Osteocyte (in vitro differentiated cells): ENCODE measurements around the gene ASIC2. TPM values are rescaled to one million over a fixed set of nuclear protein-coding genes. Genes with fewer than 3 reads are reported as not detected.

Experiments
- DNase-seq: peaks from one replicate; pipeline ENCODE4 v3.0.0; 2021; ENCODE audit warnings: mixed read lengths; ENCODE audit not compliant: unreplicated experiment; ENCODE audit errors: extremely low spot score
- H3K27ac Mint-ChIP-seq: one replicate; pipeline ENCODE4 v1.8.0; 2021; ENCODE audit warnings: mild to moderate bottlenecking, mixed read lengths; ENCODE audit not compliant: unreplicated experiment
- H3K27me3 Mint-ChIP-seq: one replicate; pipeline ENCODE4 v1.8.0; 2021; ENCODE audit warnings: mixed read lengths; ENCODE audit not compliant: unreplicated experiment
- H3K36me3 Mint-ChIP-seq: one replicate; pipeline ENCODE4 v1.8.0; 2021; ENCODE audit warnings: mixed read lengths; ENCODE audit not compliant: unreplicated experiment
- H3K4me1 Mint-ChIP-seq: one replicate; pipeline ENCODE4 v1.8.0; 2021; ENCODE audit warnings: mixed read lengths; ENCODE audit not compliant: unreplicated experiment
- H3K4me3 Mint-ChIP-seq: one replicate; pipeline ENCODE4 v1.8.0; 2021; ENCODE audit warnings: mild to moderate bottlenecking, moderate library complexity, mixed read lengths; ENCODE audit not compliant: unreplicated experiment
- H3K9me3 Mint-ChIP-seq: one replicate; pipeline ENCODE4 v1.8.0; 2021; ENCODE audit warnings: mixed read lengths; ENCODE audit not compliant: unreplicated experiment
- CTCF ChIP-seq: fragments of 200-600 bp; sonication (generic); IDR thresholded peaks from 2 replicates; pipeline ENCODE4 v1.5.0; 2021; ENCODE audit warnings: antibody characterized with exemption, mild to moderate bottlenecking, moderate library complexity
- total RNA-seq: library from RNA; stranded (reverse); gene quantifications from 2 replicates; pipeline ENCODE4 v1.2.1, GENCODE V29; 2021

ASIC2 gene
- total RNA-seq, 1 donor from 2014 or later: not detected

GRCh38 chr17:33245183-33245582 is 47.9 kb downstream of the ASIC2 start:
- Mint-ChIP-seq H3K27me3 (peaks cover 6% of the 10 kb centered on the region), H3K36me3 (no peaks in the 10 kb centered on the region), H3K9me3 (peaks cover 5% of the 10 kb centered on the region), H3K4me1 (no peaks in the 10 kb centered on the region), H3K4me3 (no peak overlapping the region), H3K27ac (no peak overlapping the region)
- no peak for TF ChIP-seq CTCF
- no peak for DNase-seq

- no peaks in the 10 kb centered on the region for H3K4me1 Mint-ChIP-seq
- no peak overlapping the region for H3K4me3 Mint-ChIP-seq
- H3K27me3 Mint-ChIP-seq: peaks cover 6% of the 10 kb centered on the region
- peaks cover under 1% of the 10 kb centered on the region for H3K9me3 Mint-ChIP-seq
- no peaks in the 10 kb centered on the region for H3K36me3 Mint-ChIP-seq
- H3K27ac Mint-ChIP-seq: no peak overlapping the region
- no peak for DNase-seq
- TF ChIP-seq CTCF: no peak
Measured at GRCh38 chr17:33243732-33244131, 49.4 kb downstream of the ASIC2 start.

- no peaks in the 10 kb centered on the region for H3K9me3 Mint-ChIP-seq
- no peak for DNase-seq
- H3K4me1 Mint-ChIP-seq: no peaks in the 10 kb centered on the region
- no peaks in the 10 kb centered on the region for H3K36me3 Mint-ChIP-seq
- no peak overlapping the region for H3K4me3 Mint-ChIP-seq
- H3K27ac Mint-ChIP-seq: no peak overlapping the region
- H3K27me3 Mint-ChIP-seq: peaks cover 6% of the 10 kb centered on the region
- no peak for TF ChIP-seq CTCF
Measured at GRCh38 chr17:33242375-33243124, 50.5 kb downstream of the ASIC2 start.

- DNase-seq: no peak
- no peaks in the 10 kb centered on the region for H3K9me3 Mint-ChIP-seq
- no peak overlapping the region for H3K27ac Mint-ChIP-seq
- no peak for TF ChIP-seq CTCF
- H3K36me3 Mint-ChIP-seq: no peaks in the 10 kb centered on the region
- H3K4me1 Mint-ChIP-seq: no peaks in the 10 kb centered on the region
- no peak overlapping the region for H3K4me3 Mint-ChIP-seq
- H3K27me3 Mint-ChIP-seq: peaks cover 6% of the 10 kb centered on the region
Measured at GRCh38 chr17:33241390-33241789, 51.7 kb downstream of the ASIC2 start.

- H3K4me1 Mint-ChIP-seq: peaks cover 2% of the 10 kb centered on the region
- no peak overlapping the region for H3K27ac Mint-ChIP-seq
- no peak for DNase-seq
- no peaks in the 10 kb centered on the region for H3K36me3 Mint-ChIP-seq
- TF ChIP-seq CTCF: no peak
- H3K27me3 Mint-ChIP-seq: peaks cover 4% of the 10 kb centered on the region
- H3K4me3 Mint-ChIP-seq: no peak overlapping the region
- H3K9me3 Mint-ChIP-seq: no peaks in the 10 kb centered on the region
Measured at GRCh38 chr17:33240362-33240761, 52.7 kb downstream of the ASIC2 start.
